NCI-H1092 treated with DMSO at 0.1 percent for 48 hours (cell line): Measurements from ENCODE around the gene DPP6.
"Not testable (repeated sequence)": the region's sequence is repeated elsewhere in the genome, so short reads cannot be mapped to it uniquely, and the experiment has no call there.

Experiments used
- DNase-seq: peaks from one replicate; lab custom pipeline; 2025; lab: John Stamatoyannopoulos, UW

The DPP6 gene

DNA sequence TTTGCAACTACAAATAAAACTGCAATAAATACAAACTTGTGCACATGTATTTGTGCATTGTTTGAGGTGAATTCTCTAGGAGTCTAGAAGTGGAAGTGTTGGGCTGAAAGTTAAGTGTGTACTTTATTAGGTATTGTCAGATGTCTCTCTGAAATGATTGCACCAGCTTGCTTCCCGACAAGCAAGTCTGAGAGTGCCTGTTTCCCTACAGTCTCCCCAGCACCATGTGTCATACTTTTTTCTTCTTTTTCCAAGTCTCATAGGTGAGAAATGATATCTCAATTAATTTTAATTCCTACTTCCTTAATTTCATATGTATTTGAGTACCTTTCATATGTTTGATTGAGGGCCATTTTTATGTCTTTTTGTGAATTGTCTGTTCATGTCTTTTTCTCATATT lies 614.6 kb downstream of the DPP6 start:
- DNase-seq, result no peak

DNA sequence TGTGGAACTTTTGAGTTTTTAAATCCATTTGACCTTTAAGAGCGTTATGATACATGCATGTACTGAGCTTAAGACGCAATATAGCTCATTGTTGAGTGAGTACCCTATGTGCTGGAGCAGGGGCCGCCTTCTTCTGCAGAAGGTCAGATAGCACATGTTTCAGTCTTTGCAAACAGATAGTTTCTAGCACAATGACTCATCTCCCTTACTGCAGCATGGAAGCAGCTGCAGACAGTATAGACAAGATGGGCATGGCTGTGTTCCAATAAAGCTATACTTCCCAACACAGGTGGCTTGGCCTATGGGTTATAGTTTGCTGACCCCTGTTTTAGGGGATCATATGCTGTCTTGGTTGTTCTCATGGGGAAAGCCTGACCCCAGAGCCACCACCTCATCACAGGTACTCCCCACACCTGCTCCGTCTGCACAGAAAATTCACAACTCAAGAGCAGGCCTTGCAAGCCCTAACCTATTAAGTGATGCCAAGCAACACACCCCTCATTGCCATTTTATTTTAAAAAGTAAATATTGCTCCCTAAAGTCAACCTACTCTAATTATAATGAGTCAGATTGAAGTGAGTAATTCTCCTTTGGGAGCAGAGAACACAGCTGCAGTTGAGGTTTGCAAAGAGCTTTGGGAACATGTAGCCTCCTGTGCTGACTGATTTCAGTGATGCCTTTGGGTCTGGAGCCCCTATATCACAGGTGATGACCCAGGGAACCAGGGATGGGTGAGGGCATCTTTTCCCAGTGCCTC lies 620.6 kb downstream of the DPP6 start:
- peak; percentile 62 for DNase-seq

DNA sequence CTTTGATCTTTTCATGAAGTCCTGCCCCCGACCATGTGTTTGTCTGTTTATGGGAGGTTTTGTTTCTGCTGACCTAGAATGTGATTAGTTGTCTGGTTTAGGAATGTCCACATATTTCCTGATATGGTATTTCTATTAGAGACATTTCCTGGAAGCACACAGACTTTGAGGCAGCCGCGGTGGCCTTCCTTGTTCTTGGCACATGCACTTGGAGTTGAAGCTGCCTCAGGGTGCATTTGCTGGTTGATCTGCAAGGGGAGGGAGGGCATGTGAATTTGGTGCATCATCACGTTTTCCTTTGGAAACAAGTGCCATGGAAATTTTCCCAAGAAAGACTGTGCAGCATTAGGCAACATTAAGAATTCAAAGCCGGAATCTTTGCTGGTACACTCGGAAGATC lies 622.0 kb downstream of the DPP6 start:
- no peak for DNase-seq

DNA sequence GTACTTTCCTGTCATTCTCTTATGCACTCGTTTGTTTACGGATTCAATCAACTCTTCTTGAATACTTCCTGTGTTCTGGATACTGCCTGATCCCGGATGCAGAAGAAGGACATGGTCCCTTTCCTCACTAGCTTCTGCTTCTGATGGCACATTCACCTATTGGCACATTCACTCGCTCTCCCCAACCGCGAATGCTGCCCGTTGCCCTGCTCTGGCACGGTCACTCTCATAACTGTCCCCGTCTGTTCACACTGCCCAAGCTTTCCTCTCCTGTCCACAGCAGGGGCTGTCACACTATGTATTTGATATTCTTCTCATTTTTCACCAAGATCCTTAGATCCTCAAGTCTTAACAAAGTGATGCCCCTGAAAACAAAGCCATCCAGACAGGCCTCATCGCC lies 623.4 kb downstream of the DPP6 start:
- DNase-seq, result no peak

DNA sequence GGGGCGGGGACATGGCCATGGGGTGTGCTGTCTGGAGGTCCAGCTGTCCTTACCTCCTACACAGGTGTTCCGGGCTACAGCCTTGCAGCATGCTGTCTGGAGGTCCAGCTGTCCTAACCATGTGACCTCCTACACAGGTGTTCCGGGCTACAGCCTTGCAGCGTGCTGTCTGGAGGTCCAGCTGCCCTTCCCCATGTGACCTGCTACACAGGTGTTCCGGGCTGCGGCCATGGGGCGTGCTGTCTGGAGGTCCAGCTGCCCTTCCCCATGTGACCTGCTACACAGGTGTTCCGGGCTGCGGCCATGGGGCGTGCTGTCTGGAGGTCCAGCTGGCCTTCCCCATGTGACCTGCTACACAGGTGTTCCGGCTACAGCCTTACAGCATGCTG lies 623.8 kb downstream of the DPP6 start:
- not testable (repeated sequence) for DNase-seq

DNA sequence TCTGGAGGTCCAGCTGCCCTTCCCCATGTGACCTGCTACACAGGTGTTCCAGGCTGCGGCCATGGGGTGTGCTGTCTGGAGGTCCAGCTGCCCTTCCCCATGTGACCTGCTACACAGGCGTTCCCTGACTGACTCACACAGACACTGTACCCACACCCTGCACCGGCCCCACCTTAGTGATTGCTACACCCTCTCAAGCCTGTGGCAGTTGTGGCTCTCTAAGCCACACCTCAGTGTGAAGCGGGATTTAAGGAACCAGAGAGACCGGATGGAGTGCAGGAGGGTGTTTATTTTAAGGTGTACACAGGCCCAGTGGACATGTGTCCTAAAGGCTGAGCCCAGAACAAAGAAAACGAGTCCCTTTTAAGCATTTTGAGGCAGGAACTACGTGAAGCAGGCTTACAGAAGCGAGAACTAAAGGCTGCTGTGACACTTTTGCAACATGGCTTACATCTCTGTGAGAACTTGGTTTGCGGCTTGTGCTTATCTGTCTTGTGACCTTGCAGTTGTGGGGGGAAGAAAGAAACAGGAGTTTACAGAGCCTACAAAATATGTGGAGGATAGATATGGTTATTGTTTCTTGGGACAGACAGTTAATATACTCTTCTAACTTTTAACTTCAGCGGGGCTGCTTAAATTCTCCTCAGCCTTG lies 624.4 kb downstream of the DPP6 start:
- no peak for DNase-seq

DNA sequence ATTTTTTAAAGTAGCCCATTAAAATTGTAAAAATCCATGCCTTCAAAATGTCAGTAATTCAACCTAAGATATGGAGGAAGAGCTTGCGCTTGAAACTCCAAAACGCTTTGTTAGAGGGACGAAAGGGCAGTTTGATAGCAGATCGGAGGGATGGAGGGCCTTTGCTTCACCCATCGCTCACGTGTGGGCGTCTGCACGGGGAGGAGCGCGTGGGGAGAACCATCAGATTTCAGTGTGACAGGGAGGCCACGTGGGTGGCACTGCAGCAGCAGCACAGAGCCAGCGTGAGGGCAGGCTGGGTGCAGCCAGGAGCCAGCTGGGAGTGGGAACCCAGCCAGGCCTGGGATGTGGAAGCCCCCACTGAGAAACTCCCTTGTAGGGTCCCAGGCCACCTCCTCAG lies 625.3 kb downstream of the DPP6 start:
- no peak for DNase-seq

DNA sequence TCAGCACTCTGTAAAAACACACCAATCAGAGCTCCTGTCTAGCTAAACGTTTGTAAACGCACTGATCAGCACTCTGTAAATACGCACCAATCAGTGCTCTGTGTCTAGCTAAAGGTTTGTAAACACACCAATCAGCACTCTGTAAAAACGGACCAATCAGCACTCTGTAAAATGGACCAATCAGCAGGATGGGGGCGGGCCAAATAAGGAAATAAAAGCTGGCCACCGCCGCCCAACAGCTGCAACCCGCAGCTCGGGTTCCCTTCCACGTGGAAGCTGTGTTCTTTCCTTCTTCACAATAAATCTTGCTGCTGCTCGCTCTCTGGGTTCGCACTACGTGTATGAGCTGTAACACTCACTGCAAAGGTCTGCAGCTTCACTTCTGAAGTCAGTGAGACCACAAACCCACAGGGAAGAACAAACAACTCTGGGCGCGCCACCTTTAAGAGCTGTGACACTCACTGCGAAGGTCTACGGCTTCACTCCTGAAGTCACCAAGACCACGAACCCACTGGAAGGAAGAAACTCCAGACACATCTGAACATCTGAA lies 625.9 kb downstream of the DPP6 start:
- DNase-seq, result not testable (repeated sequence)

DNA sequence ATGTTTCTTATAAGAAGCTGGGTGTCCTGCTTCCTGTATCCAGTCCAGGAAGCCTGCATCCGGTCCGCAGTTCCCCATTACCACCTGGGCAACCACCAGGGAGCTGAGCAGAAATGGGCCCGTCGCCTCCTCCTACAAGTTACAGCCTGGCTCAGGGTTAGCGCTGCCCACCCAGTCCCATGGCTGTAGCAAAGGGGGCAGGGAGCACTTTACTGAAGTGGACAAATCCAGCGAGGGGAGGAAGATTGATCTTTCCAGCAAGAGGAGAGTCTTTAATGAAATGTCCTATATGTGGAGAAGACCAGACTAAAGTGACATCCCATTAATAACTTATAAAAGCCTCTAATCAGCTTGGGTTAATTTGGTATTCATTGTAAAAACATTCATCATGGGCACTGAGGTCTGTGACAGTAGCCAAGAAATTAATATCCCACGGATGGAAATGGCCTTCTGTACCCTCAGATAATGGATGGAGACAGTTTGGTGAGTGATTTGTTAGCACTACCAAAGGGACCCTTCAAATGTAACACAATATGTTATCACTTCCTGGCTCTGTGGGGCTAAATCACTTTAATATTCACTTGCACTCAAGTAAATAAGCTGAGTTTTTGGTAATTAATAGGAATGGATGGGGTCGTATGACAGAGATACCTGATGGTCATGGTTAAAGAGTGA lies 627.3 kb downstream of the DPP6 start:
- no peak for DNase-seq

DNA sequence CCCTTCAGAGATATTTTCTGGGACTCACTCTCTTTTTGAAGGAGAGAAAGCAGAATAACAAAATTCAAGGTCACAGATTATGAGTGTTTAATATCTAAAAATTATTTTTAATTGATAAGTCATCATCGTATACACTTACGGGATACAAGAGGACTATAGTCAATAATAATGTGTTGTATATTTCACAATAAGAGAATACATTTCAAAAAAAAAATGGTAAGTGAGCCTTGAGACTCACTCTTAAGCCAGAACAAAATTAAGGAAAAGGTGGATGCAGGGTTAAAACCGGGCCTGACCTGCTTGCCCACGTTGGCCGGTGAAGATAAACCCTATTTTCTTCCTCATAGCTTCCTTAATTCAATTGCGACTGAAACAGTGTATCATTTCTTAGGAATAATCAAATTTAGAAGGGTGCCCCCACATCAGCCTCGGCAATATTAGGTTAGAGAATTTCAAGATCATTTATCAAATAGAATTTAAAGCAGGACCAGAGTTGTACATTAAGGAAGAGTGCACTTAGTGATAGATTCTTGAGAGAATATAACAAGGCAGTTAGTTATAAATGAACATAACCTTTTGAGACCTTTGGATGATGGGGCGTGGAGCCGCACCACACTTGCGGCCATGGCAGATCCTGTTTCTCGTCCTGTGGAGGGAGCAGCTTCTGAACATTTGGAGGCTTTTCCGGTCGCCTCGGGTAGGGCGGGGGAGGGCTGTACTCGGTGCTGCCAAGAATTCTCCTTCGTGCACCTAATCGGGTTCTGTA lies 628.9 kb downstream of the DPP6 start:
- no peak for DNase-seq

DNA sequence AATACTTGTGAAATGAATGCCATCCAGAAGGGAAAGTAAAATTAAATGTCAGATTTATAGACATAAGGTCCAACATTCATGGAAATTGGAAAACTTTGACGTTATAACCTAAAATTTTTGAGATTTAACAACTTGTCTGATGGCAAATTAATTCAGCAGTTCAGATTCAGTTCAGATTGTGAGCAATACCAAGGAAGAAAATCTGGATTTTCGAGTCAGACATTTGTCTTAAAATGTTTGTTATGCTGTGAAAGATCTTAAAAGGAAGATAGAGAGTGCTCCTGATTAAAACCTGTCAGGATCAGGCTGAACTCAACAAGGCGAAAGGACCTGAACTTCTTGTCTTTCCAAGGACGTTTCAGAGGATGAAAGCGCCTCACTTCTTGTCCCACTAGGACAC lies 629.8 kb downstream of the DPP6 start:
- no peak for DNase-seq

DNA sequence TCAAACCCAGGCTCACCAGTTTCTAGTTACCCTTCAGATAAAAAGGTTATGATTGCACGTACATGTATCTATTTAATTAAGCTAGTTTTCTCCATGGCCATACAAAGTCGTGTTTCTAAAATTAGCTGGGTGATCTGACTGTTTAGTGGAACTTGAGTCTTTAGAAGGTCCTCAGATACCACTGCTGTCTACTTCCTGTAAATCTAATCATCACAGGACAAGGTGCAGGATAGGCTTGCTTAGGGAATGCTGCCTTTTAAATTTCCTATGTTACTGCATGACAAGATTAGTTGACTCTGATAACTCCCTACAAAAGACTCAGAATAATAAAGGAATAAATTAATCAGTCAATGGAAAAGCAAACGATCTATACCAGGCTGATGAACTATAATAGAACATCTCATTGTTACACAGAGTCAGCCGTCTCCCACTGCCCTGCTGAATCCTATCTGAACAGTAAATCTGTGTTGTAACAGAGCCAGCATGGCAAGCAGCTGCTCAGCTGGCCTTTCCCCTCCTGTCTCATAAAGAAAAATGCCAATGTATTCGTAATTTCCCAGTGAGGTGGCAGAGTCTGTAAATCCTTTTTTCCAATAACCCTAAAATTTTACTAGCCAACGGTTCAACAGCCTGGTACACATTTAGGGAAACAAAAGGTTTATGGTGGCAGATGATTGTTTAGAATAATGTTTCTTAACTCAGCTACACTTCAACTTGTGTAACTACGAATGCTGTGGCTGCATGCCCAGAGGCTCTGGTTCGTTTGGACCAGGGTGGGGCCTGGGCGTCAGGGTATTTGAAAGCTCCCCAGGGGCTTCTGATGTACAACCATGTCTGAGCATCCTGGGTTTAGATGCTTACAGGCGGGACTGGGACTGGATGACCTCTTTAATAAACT lies 632.7 kb downstream of the DPP6 start:
- peak; percentile 91 for DNase-seq

DNA sequence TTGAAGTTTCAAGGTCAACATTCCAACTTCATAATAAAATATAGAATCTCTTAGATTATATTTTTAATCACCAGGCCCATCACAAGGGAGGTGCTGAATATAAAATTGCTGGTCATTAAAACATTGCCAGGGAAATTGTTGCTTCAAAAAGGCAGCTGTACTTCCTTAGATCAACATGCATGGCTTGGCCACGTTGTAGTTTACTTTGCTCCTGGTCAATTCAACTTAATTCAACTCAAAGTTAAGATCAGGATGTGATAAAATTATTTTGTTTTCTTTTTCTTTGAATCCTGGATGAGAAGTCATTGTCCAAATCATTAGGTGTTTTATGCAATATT lies 633.3 kb downstream of the DPP6 start:
- DNase-seq, result no peak

DNA sequence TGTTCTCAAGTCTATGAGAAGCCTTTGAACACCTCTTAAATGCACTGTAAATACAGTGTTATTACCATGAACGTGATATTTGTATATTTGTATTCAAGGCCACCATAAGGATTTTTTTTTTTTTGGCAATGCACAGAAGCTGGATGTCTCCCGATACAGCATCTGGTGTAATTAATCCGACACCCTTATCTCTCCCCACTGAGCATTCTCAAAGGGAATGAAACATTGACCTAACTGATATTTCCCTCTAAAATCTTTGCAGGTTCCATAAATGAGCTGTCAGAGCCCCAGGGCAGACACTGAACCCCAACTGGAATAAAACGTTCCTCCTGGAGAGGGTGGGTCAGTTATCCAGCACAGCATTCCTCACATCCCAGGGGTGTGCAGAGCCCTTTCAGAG lies 634.1 kb downstream of the DPP6 start:
- no peak for DNase-seq

DNA sequence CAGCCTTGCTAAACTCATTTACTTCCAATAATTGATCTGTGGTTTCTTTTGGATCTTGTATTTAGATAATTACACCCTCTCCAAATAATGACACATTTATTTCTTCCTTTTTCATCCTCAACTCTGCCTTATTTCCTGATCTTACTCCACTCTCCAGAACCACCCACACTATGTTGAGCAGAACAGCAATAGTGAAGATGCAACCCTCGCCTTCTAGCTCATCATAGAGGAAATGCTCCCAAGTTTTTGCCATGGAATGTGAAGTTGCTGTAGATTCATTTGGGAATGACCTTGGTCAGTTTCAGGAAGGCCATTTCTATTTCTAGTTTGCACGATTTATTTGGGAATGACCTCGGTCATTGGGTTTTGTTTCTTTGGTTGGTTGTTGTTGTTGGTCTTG lies 636.8 kb downstream of the DPP6 start:
- no peak for DNase-seq

DNA sequence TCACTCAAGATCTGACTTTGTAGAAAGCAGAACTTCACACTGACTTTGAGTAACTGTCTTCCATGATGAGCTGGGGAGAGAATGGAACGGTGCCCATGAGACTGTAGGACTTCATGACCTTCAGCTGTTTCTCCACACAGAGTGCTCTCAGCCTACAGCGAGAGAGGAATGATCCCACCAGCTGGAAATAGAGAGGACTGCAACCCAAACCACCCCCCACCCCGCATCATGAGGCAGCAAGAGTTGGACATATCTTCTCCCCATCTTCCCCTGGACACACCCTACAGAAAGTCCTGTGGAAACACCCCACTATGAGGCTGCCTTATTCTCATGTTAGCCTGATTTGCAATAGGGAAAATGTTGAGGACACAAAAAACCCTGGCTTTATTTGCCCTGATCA lies 638.2 kb downstream of the DPP6 start:
- DNase-seq, result no peak

DNA sequence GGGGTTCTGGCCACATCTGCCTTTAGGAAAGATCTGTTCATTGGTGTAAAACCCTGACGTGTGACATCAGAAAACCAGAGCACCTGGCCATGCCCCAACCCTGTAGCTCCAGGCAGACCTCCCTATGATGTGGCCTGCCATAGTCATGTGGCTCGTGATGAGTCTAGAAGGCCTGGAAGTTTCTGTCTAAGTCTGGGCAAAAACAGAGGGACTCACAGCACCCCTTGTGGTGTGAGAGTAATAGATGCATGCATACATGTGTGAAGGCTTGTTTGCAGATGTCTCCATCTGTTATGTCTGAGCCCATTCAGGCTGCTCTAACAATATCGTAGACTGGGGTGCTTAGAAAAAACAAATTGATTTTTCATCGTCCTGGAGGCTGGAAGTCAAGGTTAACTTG lies 641.5 kb downstream of the DPP6 start:
- DNase-seq, result no peak

DNA sequence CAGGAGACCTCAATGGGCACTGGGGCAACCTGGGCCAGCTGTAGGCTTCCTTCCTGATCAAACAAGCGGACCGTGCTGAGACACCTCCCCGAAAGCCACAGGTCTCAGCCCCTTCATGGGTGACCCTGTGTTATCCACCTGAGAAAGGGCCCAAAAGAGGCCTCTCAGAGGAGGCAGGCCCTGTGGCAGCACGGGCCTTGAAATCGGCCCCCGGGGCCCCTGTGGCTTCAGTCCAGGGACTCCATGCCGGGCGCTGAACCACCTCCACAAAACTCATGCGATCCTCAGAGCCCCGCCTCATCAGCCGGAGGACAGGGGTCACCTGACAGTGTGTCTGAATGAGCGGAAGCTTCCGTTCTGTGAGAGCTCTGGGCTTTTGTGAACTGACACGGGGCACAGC lies 643.6 kb downstream of the DPP6 start:
- DNase-seq, result no peak

DNA sequence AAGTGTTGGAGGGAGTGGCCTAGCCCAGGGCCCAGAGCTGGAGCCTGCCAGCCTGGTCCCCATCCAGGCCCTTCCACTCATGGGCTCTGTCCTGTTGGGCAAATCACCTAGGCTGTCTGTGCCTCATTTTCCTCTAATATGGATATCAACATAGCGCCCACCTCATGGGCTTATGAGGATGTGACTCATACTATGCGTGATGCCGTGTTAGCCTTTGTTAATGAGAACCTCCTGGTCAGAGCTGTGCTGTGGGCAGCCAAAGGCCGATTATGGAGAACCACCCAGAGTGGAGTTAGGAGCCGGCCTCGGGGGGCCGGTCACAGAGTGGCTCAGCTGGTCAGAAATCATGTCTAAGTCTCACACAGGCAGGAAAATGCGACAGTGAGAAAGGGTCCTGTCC lies 644.4 kb downstream of the DPP6 start:
- DNase-seq, result no peak

DNA sequence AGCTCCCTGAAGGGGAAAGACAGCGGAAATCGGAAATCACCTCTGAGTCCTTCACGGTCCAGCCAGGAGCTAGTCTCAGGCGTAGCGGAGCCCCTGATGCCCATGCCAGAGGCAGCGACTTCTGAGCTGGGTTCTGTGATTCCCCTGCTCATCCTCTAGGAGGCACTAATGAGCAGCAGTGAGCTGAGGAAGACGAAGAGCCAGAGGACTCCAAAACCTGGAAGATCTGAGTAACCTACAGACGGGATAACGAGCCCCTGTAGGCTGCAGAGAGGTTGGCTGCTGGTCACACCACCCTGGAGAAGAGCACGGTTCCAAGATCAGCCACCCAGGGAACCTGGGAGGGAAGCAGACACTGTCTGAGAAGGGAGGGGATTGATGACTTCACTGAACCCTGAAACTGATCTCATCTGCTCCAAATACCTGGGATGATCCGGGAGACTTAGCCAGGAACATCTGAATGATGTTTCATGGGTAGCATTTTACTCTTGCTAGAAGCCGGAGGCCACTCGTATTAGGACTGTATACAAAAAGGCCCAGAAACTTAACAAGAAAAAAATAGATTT lies 646.6 kb downstream of the DPP6 start:
- no peak for DNase-seq

DNA sequence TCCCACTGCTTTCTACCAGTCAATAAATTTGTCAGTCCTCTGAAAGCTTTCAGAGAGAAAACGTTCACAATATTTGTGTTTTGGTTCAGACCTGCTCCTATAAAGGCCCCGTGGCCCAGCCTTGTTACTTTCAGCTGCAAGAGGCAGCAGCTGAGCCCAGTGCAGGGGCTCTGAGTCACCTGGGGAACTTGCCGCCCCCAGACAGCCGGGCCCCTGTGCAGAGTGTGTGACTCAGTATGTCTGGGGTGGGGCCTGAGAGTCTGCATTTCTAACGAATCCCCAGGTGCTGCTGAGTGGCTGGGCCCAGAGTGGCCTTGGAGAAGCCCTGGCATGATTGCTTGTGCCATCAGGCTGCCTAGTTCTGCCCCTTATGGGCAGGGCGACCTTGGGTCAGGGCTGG lies 647.2 kb downstream of the DPP6 start:
- no peak for DNase-seq
